Activated CD4-positive, alpha-beta T cell treated with anti-CD3 and anti-CD28 coated beads for 24 hours (primary cell): Measurements from ENCODE around the gene WDR35.

Experiments
- DNase-seq, 2 donors: peaks; one replicate each; pipeline ENCODE4 v3.0.0-alpha.2; 2020; ENCODE audit warnings: low read depth in 2 of 2

Gene WDR35

GRCh38 chr2:19989667-19990415 is at the start of gene WDR35:
Gene WDR35, minus strand, starts transcription at chr2:19990105. Its CDS starts 90 bp downstream, at chr2:19990015.
- DNase-seq, result peak; percentile 89 to 92

- no peak for DNase-seq
Measured at GRCh38 chr2:20037660-20038059, 47.8 kb upstream of the WDR35 start.

GRCh38 chr2:20035955-20036666 is 46.2 kb upstream of the WDR35 start:
- no peak for DNase-seq

GRCh38 chr2:20034821-20035220 is 44.9 kb upstream of the WDR35 start:
- DNase-seq, result no peak

GRCh38 chr2:20034218-20034617 is 44.3 kb upstream of the WDR35 start:
- DNase-seq, result no peak

GRCh38 chr2:20033322-20033721 is 43.4 kb upstream of the WDR35 start:
- DNase-seq, result no peak

- DNase-seq, result no peak
Measured at GRCh38 chr2:20030224-20030623, 40.3 kb upstream of the WDR35 start.

GRCh38 chr2:20027705-20028434 is 38.0 kb upstream of the WDR35 start:
- DNase-seq, result no peak

GRCh38 chr2:20027260-20027677 is 37.4 kb upstream of the WDR35 start:
- DNase-seq, result no peak

- no peak for DNase-seq
Measured at GRCh38 chr2:20025065-20025786, 35.3 kb upstream of the WDR35 start.

GRCh38 chr2:20023688-20024087 is 33.8 kb upstream of the WDR35 start:
- no peak for DNase-seq

GRCh38 chr2:20021405-20022009 is 31.6 kb upstream of the WDR35 start:
- DNase-seq, result no peak

- DNase-seq, result no peak
Measured at GRCh38 chr2:20019747-20020146, 29.8 kb upstream of the WDR35 start.

GRCh38 chr2:20018601-20019152 is 28.8 kb upstream of the WDR35 start:
- DNase-seq, result no peak

- no peak for DNase-seq
Measured at GRCh38 chr2:20016346-20016745, 26.4 kb upstream of the WDR35 start.

GRCh38 chr2:20015482-20016083 is 25.7 kb upstream of the WDR35 start:
- no peak for DNase-seq

GRCh38 chr2:20013126-20013849 is 23.4 kb upstream of the WDR35 start:
- no peak for DNase-seq

- DNase-seq, result no peak
Measured at GRCh38 chr2:20012282-20013125, 22.6 kb upstream of the WDR35 start, which contains the start of gene MATN3. Gene MATN3, minus strand, starts transcription at chr2:20012668. Its CDS starts 37 bp downstream, at chr2:20012631.

GRCh38 chr2:20012032-20012281 is 22.1 kb upstream of the WDR35 start:
- no peak for DNase-seq
